Measurements from ENCODE around the gene KCNK17.

Gene KCNK17

GRCh38 chr6:39273406-39273821 lies 40.8 kb downstream of the KCNK17 start:
- Histone ChIP-seq H3K36me3 (ENCODE audit: control insufficient read depth in 2 of 2, insufficient read depth in 2 of 2, low read length in 2 of 2) (no peaks in the 10 kb centered on the region), H3K27me3 (ENCODE audit: control insufficient read depth in 2 of 2, insufficient read depth in 2 of 2, low read length in 2 of 2) (no peaks in the 10 kb centered on the region), H3K9ac (ENCODE audit: low read depth in 1 of 2, low read length in 2 of 2) (peak overlapping the region in 1 of 2 donors; percentile 6), H3K9me3 (ENCODE audit: control insufficient read depth in 2 of 2, low read length in 2 of 2) (no peaks in the 10 kb centered on the region), H3K27ac (ENCODE audit: low read depth in 2 of 2, low read length in 2 of 2) (peak overlapping the region in 1 of 2 donors; percentile 15), H3K4me1 (ENCODE audit: control insufficient read depth in 2 of 2, insufficient read depth in 2 of 2, low read length in 2 of 2) (peaks cover 4 to 27% of the 10 kb centered on the region in 2 donors), H3K4me3 (ENCODE audit: low read length in 2 of 2) (no peak overlapping the region)

GRCh38 chr6:39269961-39270360 lies 44.3 kb downstream of the KCNK17 start:
- peaks cover 16 to 17% of the 10 kb centered on the region in 2 donors for H3K4me1 ChIP-seq (ENCODE audit: control insufficient read depth in 2 of 2, insufficient read depth in 2 of 2, low read length in 2 of 2)
- H3K27ac ChIP-seq (ENCODE audit: low read depth in 2 of 2, low read length in 2 of 2): no peak overlapping the region
- no peaks in the 10 kb centered on the region for H3K27me3 ChIP-seq (ENCODE audit: control insufficient read depth in 2 of 2, insufficient read depth in 2 of 2, low read length in 2 of 2)
- H3K9me3 ChIP-seq (ENCODE audit: control insufficient read depth in 2 of 2, low read length in 2 of 2): no peaks in the 10 kb centered on the region
- no peaks in the 10 kb centered on the region for H3K36me3 ChIP-seq (ENCODE audit: control insufficient read depth in 2 of 2, insufficient read depth in 2 of 2, low read length in 2 of 2)
- no peak overlapping the region for H3K9ac ChIP-seq (ENCODE audit: low read depth in 1 of 2, low read length in 2 of 2)
- H3K4me3 ChIP-seq (ENCODE audit: low read length in 2 of 2): no peak overlapping the region

DNA sequence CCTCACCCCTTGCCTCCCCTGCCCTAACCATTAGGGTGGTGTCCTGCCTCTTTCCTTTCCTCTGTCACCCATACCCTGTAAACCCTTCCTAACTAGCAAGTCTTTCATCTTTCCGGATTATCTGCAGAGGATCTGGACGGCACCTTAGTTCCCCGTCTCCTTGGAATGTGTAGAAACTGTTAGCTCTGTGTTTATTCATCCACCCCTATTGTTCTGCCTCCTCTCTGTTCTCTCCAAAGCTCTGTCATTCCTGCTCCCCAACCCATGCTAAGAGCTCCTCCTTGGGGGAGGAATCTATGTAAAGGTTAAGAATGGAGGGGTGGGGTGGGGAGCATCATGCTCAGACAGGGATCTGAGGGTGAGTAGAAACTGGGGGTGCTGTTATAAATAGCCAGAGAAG lies 45.5 kb downstream of the KCNK17 start:
- no peaks in the 10 kb centered on the region for H3K27me3 ChIP-seq (ENCODE audit: control insufficient read depth in 2 of 2, insufficient read depth in 2 of 2, low read length in 2 of 2)
- H3K4me3 ChIP-seq (ENCODE audit: low read length in 2 of 2): no peak overlapping the region
- no peak overlapping the region for H3K9ac ChIP-seq (ENCODE audit: low read depth in 1 of 2, low read length in 2 of 2)
- H3K9me3 ChIP-seq (ENCODE audit: control insufficient read depth in 2 of 2, low read length in 2 of 2): no peaks in the 10 kb centered on the region
- H3K36me3 ChIP-seq (ENCODE audit: control insufficient read depth in 2 of 2, insufficient read depth in 2 of 2, low read length in 2 of 2): no peaks in the 10 kb centered on the region
- no peak overlapping the region for H3K27ac ChIP-seq (ENCODE audit: low read depth in 2 of 2, low read length in 2 of 2)
- peaks cover 17 to 18% of the 10 kb centered on the region in 2 donors for H3K4me1 ChIP-seq (ENCODE audit: control insufficient read depth in 2 of 2, insufficient read depth in 2 of 2, low read length in 2 of 2)

DNA sequence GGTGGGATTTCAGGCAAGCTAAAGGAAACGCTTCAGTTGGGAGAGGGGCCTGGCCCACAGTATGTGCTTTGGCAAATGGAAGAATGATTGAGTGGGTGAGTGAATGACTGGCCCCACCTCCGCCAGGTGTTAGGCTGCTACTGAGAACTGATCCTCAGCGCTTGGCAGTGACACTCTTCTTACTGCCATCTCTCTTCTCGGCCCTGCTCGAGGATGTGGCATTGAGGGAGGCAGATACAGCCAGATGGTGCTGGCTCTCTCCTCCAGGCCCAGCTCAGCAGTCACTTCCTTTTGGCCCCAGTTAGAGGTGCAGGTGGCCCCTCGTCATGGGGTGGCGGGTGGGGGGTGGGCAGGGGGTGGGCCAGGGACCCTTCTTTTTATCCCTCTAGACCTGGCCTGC lies 46.0 kb downstream of the KCNK17 start:
- no peaks in the 10 kb centered on the region for H3K36me3 ChIP-seq (ENCODE audit: control insufficient read depth in 2 of 2, insufficient read depth in 2 of 2, low read length in 2 of 2)
- H3K4me3 ChIP-seq (ENCODE audit: low read length in 2 of 2): no peak overlapping the region
- no peaks in the 10 kb centered on the region for H3K27me3 ChIP-seq (ENCODE audit: control insufficient read depth in 2 of 2, insufficient read depth in 2 of 2, low read length in 2 of 2)
- peaks cover 16 to 17% of the 10 kb centered on the region in 2 donors for H3K4me1 ChIP-seq (ENCODE audit: control insufficient read depth in 2 of 2, insufficient read depth in 2 of 2, low read length in 2 of 2)
- H3K9ac ChIP-seq (ENCODE audit: low read depth in 1 of 2, low read length in 2 of 2): no peak overlapping the region
- no peak overlapping the region for H3K27ac ChIP-seq (ENCODE audit: low read depth in 2 of 2, low read length in 2 of 2)
- H3K9me3 ChIP-seq (ENCODE audit: control insufficient read depth in 2 of 2, low read length in 2 of 2): no peaks in the 10 kb centered on the region

- no peaks in the 10 kb centered on the region for H3K27me3 ChIP-seq (ENCODE audit: control insufficient read depth in 2 of 2, insufficient read depth in 2 of 2, low read length in 2 of 2)
- peak overlapping the region in 1 of 2 donors; percentile 64 for H3K9ac ChIP-seq (ENCODE audit: low read depth in 1 of 2, low read length in 2 of 2)
- peak overlapping the region in 1 of 2 donors; percentile 17 for H3K4me3 ChIP-seq (ENCODE audit: low read length in 2 of 2)
- no peaks in the 10 kb centered on the region for H3K36me3 ChIP-seq (ENCODE audit: control insufficient read depth in 2 of 2, insufficient read depth in 2 of 2, low read length in 2 of 2)
- H3K9me3 ChIP-seq (ENCODE audit: control insufficient read depth in 2 of 2, low read length in 2 of 2): no peaks in the 10 kb centered on the region
- peaks cover 16 to 17% of the 10 kb centered on the region in 2 donors for H3K4me1 ChIP-seq (ENCODE audit: control insufficient read depth in 2 of 2, insufficient read depth in 2 of 2, low read length in 2 of 2)
- H3K27ac ChIP-seq (ENCODE audit: low read depth in 2 of 2, low read length in 2 of 2): peak overlapping the region; percentile 72 to 79
These were observed 47.4 kb downstream of the KCNK17 start for GRCh38 chr6:39266782-39267355.

DNA sequence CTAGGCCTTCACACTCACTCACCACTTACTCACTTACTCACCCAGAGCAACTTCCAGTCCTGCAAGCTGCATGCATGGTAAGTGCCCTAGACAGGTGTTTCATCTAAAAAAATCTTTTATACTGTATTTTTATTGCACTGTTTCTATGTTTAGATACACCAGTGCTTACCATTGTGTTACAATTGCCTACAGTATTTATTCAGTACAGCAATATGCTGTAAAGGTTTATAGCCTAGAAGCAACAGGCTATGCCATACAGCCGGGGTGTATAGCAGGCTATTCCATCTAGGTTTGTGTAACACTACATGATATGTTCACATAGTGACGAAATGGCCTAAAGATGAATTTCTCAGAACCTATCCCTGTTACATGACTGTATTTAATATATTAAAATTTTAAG lies 47.8 kb downstream of the KCNK17 start:
- Histone ChIP-seq H3K27ac (ENCODE audit: low read depth in 2 of 2, low read length in 2 of 2) (peak overlapping the region; percentile 72 to 79), H3K4me3 (ENCODE audit: low read length in 2 of 2) (no peak overlapping the region), H3K4me1 (ENCODE audit: control insufficient read depth in 2 of 2, insufficient read depth in 2 of 2, low read length in 2 of 2) (peaks cover 16 to 17% of the 10 kb centered on the region in 2 donors), H3K9me3 (ENCODE audit: control insufficient read depth in 2 of 2, low read length in 2 of 2) (no peaks in the 10 kb centered on the region), H3K9ac (ENCODE audit: low read depth in 1 of 2, low read length in 2 of 2) (peak overlapping the region in 1 of 2 donors; percentile 64), H3K27me3 (ENCODE audit: control insufficient read depth in 2 of 2, insufficient read depth in 2 of 2, low read length in 2 of 2) (no peaks in the 10 kb centered on the region), H3K36me3 (ENCODE audit: control insufficient read depth in 2 of 2, insufficient read depth in 2 of 2, low read length in 2 of 2) (no peaks in the 10 kb centered on the region)

GRCh38 chr6:39263303-39264037 lies 50.7 kb downstream of the KCNK17 start:
- no peaks in the 10 kb centered on the region for H3K36me3 ChIP-seq (ENCODE audit: control insufficient read depth in 2 of 2, insufficient read depth in 2 of 2, low read length in 2 of 2)
- H3K4me1 ChIP-seq (ENCODE audit: control insufficient read depth in 2 of 2, insufficient read depth in 2 of 2, low read length in 2 of 2): peaks cover 13 to 16% of the 10 kb centered on the region in 2 donors
- H3K27ac ChIP-seq (ENCODE audit: low read depth in 2 of 2, low read length in 2 of 2): no peak overlapping the region
- H3K27me3 ChIP-seq (ENCODE audit: control insufficient read depth in 2 of 2, insufficient read depth in 2 of 2, low read length in 2 of 2): no peaks in the 10 kb centered on the region
- no peak overlapping the region for H3K9ac ChIP-seq (ENCODE audit: low read depth in 1 of 2, low read length in 2 of 2)
- H3K4me3 ChIP-seq (ENCODE audit: low read length in 2 of 2): no peak overlapping the region
- H3K9me3 ChIP-seq (ENCODE audit: control insufficient read depth in 2 of 2, low read length in 2 of 2): no peaks in the 10 kb centered on the region

DNA sequence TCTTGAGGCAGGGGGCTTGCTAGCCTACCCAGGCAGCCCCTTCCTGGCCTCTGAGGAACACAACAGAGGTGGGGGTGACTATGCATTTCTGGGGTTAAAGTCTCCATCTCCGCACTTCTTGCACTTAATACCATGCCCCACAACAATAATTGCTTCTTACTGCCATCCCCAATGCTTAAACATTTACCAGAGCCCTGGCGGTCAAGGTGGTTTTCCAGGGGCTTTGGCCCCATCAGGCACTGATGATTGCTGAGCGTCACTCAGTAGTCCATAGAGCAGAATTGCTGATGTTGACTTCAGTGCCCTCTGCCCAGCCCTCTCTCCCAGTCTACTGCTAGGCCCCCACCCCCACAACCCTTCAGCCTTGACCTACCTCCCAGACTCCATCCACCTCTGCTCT lies 52.5 kb downstream of the KCNK17 start:
- no peaks in the 10 kb centered on the region for H3K27me3 ChIP-seq (ENCODE audit: control insufficient read depth in 2 of 2, insufficient read depth in 2 of 2, low read length in 2 of 2)
- H3K27ac ChIP-seq (ENCODE audit: low read depth in 2 of 2, low read length in 2 of 2): no peak overlapping the region
- H3K9me3 ChIP-seq (ENCODE audit: control insufficient read depth in 2 of 2, low read length in 2 of 2): no peaks in the 10 kb centered on the region
- no peaks in the 10 kb centered on the region for H3K36me3 ChIP-seq (ENCODE audit: control insufficient read depth in 2 of 2, insufficient read depth in 2 of 2, low read length in 2 of 2)
- H3K9ac ChIP-seq (ENCODE audit: low read depth in 1 of 2, low read length in 2 of 2): no peak overlapping the region
- peaks cover 5 to 7% of the 10 kb centered on the region in 2 donors for H3K4me1 ChIP-seq (ENCODE audit: control insufficient read depth in 2 of 2, insufficient read depth in 2 of 2, low read length in 2 of 2)
- H3K4me3 ChIP-seq (ENCODE audit: low read length in 2 of 2): no peak overlapping the region

DNA sequence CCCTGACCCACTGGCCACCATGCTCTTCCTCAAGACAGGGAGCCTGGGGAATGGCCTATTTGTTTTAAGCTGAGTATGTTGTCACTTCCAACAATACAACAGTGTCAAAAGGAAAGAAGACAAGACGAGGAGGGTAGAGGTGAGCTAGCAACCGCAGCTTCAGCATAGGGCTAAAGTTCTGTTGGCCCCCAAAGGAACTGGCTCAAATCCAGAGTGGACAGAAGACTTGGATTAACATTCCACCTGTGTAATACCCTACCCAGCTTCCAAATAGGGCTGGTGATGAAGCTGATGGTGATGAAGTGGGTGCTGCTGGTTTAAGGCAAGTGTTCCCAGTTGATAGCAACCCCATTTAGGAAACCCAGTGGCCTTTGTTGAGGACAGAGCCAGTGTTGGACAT lies 53.3 kb downstream of the KCNK17 start:
- no peak overlapping the region for H3K9ac ChIP-seq (ENCODE audit: low read depth in 1 of 2, low read length in 2 of 2)
- no peak overlapping the region for H3K4me3 ChIP-seq (ENCODE audit: low read length in 2 of 2)
- no peaks in the 10 kb centered on the region for H3K36me3 ChIP-seq (ENCODE audit: control insufficient read depth in 2 of 2, insufficient read depth in 2 of 2, low read length in 2 of 2)
- H3K9me3 ChIP-seq (ENCODE audit: control insufficient read depth in 2 of 2, low read length in 2 of 2): no peaks in the 10 kb centered on the region
- no peak overlapping the region for H3K27ac ChIP-seq (ENCODE audit: low read depth in 2 of 2, low read length in 2 of 2)
- peaks cover 3 to 6% of the 10 kb centered on the region in 2 donors for H3K4me1 ChIP-seq (ENCODE audit: control insufficient read depth in 2 of 2, insufficient read depth in 2 of 2, low read length in 2 of 2)
- H3K27me3 ChIP-seq (ENCODE audit: control insufficient read depth in 2 of 2, insufficient read depth in 2 of 2, low read length in 2 of 2): no peaks in the 10 kb centered on the region

DNA sequence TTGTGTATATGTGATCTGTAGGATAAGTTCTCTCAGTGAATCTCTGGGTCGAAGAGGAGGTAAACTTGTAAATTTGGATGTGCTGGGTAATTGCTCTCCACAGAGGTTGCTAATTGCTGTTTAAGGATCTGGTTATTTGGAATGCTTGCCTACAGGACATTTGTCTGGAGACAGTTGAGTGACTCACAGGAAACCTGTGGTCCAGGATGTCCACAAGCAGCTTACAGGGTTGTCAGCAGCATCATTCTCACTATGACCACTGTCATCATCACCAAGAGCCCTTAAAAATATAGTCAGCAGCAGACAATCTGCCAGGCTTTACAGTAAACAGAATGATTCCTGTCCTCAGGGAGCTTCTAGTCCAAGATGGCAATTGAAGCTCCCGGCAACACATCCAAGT lies 53.8 kb downstream of the KCNK17 start:
- Histone ChIP-seq H3K4me3 (ENCODE audit: low read length in 2 of 2) (no peak overlapping the region), H3K27ac (ENCODE audit: low read depth in 2 of 2, low read length in 2 of 2) (no peak overlapping the region), H3K4me1 (ENCODE audit: control insufficient read depth in 2 of 2, insufficient read depth in 2 of 2, low read length in 2 of 2) (peaks cover 0 to 2% of the 10 kb centered on the region in 2 donors), H3K36me3 (ENCODE audit: control insufficient read depth in 2 of 2, insufficient read depth in 2 of 2, low read length in 2 of 2) (no peaks in the 10 kb centered on the region), H3K9ac (ENCODE audit: low read depth in 1 of 2, low read length in 2 of 2) (no peak overlapping the region), H3K9me3 (ENCODE audit: control insufficient read depth in 2 of 2, low read length in 2 of 2) (no peaks in the 10 kb centered on the region), H3K27me3 (ENCODE audit: control insufficient read depth in 2 of 2, insufficient read depth in 2 of 2, low read length in 2 of 2) (no peaks in the 10 kb centered on the region)

Data from mucosa of rectum (tissue), 2 donors.